ENCODE data around the gene ARHGDIB. TPM values are rescaled to one million over a fixed set of nuclear protein-coding genes. Genes with fewer than 3 reads are reported as not detected.

The ARHGDIB gene
- total and polyA plus RNA-seq, 2 of the 4 experiments (the other 2 are of a cell fraction): 24.9 to 30.7 TPM

DNA sequence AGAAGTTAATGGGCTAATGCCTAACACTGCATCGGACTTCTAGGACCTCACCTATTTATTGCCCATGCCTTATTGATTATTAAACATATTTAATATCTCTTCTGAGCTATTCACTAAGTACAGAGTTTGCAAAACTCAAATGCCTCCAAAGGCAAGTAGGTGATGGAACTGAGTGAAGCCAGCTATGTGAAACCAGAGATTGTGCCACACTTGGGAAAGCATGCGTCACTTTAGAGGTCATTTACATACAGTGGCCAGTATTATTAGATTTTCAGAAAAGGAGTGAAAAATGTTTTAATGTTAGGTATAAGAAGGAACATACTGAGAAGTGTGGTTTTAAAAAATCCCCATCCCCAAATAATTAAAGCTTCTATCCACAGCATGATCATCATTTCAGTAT is 39.2 kb upstream of the ARHGDIB start:
- WGBS, 2 experiments (ENCODE audit: extremely low coverage in 2 of 2, insufficient read length in 1 of 2): no CpG with 5 or more reads among the region's 2 CpGs
- H3K4ac ChIP-seq (ENCODE audit: low read depth, low read length): no peak overlapping the region
- H3K4me1 ChIP-seq (ENCODE audit: control insufficient read depth, insufficient read depth, low read length): no peaks in the 10 kb centered on the region
- H3K4me3 ChIP-seq (ENCODE audit: insufficient read depth, low read depth, low read length): no peak overlapping the region
- no peak overlapping the region for H3K23ac ChIP-seq (ENCODE audit: low read depth, low read length)
- no peak overlapping the region for H4K5ac ChIP-seq (ENCODE audit: low read depth, low read length)
- TF ChIP-seq NFE2L2 (IDR thresholded peaks at IDR 0.05; ENCODE audit: low read depth, low read length) (no peak), RFX5 (IDR thresholded peaks at IDR 0.05; ENCODE audit: low read depth, low read length) (no peak), RCOR1 (IDR thresholded peaks at IDR 0.05; ENCODE audit: insufficient replicate concordance, low read length) (no peak), MAZ (IDR thresholded peaks at IDR 0.05; ENCODE audit: borderline replicate concordance, low read depth, low read length) (no peak), POLR2A (IDR thresholded peaks at IDR 0.05; ENCODE audit: low read depth, low read length) (no peak), CHD1 (IDR thresholded peaks at IDR 0.05; ENCODE audit: low read depth, low read length) (no peak), CEBPB (IDR thresholded peaks at IDR 0.05; ENCODE audit: low read depth, low read length) (no peak), MXI1 (IDR thresholded peaks at IDR 0.05; ENCODE audit: borderline replicate concordance, low read depth, low read length) (no peak)
- TF ChIP-seq, protein P1, sequence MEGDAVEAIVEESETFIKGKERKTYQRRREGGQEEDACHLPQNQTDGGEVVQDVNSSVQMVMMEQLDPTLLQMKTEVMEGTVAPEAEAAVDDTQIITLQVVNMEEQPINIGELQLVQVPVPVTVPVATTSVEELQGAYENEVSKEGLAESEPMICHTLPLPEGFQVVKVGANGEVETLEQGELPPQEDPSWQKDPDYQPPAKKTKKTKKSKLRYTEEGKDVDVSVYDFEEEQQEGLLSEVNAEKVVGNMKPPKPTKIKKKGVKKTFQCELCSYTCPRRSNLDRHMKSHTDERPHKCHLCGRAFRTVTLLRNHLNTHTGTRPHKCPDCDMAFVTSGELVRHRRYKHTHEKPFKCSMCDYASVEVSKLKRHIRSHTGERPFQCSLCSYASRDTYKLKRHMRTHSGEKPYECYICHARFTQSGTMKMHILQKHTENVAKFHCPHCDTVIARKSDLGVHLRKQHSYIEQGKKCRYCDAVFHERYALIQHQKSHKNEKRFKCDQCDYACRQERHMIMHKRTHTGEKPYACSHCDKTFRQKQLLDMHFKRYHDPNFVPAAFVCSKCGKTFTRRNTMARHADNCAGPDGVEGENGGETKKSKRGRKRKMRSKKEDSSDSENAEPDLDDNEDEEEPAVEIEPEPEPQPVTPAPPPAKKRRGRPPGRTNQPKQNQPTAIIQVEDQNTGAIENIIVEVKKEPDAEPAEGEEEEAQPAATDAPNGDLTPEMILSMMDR (conservative IDR thresholded peaks at IDR 0.05; ENCODE audit: low read depth, low read length): no peak
- TF ChIP-seq, protein P2, sequence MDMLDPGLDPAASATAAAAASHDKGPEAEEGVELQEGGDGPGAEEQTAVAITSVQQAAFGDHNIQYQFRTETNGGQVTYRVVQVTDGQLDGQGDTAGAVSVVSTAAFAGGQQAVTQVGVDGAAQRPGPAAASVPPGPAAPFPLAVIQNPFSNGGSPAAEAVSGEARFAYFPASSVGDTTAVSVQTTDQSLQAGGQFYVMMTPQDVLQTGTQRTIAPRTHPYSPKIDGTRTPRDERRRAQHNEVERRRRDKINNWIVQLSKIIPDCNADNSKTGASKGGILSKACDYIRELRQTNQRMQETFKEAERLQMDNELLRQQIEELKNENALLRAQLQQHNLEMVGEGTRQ (IDR thresholded peaks at IDR 0.05; ENCODE audit: low read depth, low read length): no peak
- no peaks in the 10 kb centered on the region for H4K20me1 ChIP-seq (ENCODE audit: insufficient read depth, low read length)
- no peak overlapping the region for H2BK5ac ChIP-seq (ENCODE audit: low read depth, low read length, poor library complexity, severe bottlenecking)
- POLR2A ChIA-PET (ENCODE audit: unreplicated experiment): no interaction called here
- no peak overlapping the region for H3K27ac ChIP-seq (ENCODE audit: insufficient read depth, low read length)
- no peaks in the 10 kb centered on the region for H3K9me1 ChIP-seq (ENCODE audit: insufficient read depth, low read length)
- CTCF ChIA-PET: interaction anchor here (1.3 kb wide), 1 partner anchor 221 kb away, joined by 4 read pairs; the partner anchor contains the start of gene RERG
- H3K36me3 ChIP-seq (ENCODE audit: control insufficient read depth, insufficient read depth, low read length): no peaks in the 10 kb centered on the region
- no peaks in the 10 kb centered on the region for H3K9me3 ChIP-seq (ENCODE audit: control insufficient read depth, insufficient read depth, low read length)
- DNase-seq: no peak
- no peak overlapping the region for H3K14ac ChIP-seq (replicated peaks; ENCODE audit: low read depth, low read length)
- H2BK120ac ChIP-seq (ENCODE audit: low read depth, low read length): no peak overlapping the region
- H4K8ac ChIP-seq (ENCODE audit: low read depth in 2 of 2, low read length in 2 of 2): no peak overlapping the region
- intact Hi-C loops (cut with micrococcal nuclease): loop anchor here (2.0 kb wide), 1 partner anchor 220 kb away; the partner anchor contains the start of gene RERG
- H3K56ac ChIP-seq (ENCODE audit: extremely low read depth, insufficient read depth, low read length): no peak overlapping the region
- H2AK5ac ChIP-seq (ENCODE audit: low read depth, low read length): no peak overlapping the region
- H2AFZ ChIP-seq (replicated peaks; ENCODE audit: low read length, poor library complexity): no peak overlapping the region
- ATAC-seq (ENCODE audit: low read depth): no peak
- no TSS peak for BruUV-seq (replicated peaks)
- no peak overlapping the region for H4K91ac ChIP-seq (ENCODE audit: insufficient read depth, low read depth, low read length)
- H3K79me1 ChIP-seq (ENCODE audit: low read depth in 1 of 2, low read length in 2 of 2): no peaks in the 10 kb centered on the region
- no peak overlapping the region for H3K18ac ChIP-seq (ENCODE audit: low read depth, low read length)
- H3K9ac ChIP-seq (ENCODE audit: low read depth, low read length): no peak overlapping the region
- in situ Hi-C loops (cut with MboI; ENCODE audit: low sequenced_read_pairs): no loop called here
- H2AK9ac ChIP-seq (replicated peaks; ENCODE audit: low read depth, low read length, poor library complexity): no peak overlapping the region
- H3K4me2 ChIP-seq (ENCODE audit: low read depth, low read length): no peak overlapping the region
- dilution Hi-C loops (cut with HindIII; ENCODE audit: low sequenced_read_pairs, unreplicated experiment): no loop called here
- peaks cover 11% of the 10 kb centered on the region for H3K27me3 ChIP-seq (ENCODE audit: control insufficient read depth, insufficient read depth, low read length)
- H2BK20ac ChIP-seq (ENCODE audit: low read depth, low read length): no peak overlapping the region
- H2BK15ac ChIP-seq (ENCODE audit: low read depth, low read length): no peak overlapping the region
